GM23338 (cell line): Measurements from ENCODE around the gene STK11IP. TPM values are rescaled to one million over a fixed set of nuclear protein-coding genes. Genes with fewer than 3 reads are reported as not detected.

Experiments
- CREB1 ChIP-seq: fragments of 250-450 bp; sonication (Bioruptor Pico); IDR thresholded peaks from 2 replicates; pipeline ENCODE4 v1.5.0; 2020; ENCODE audit warnings: low read depth, mild to moderate bottlenecking, moderate library complexity
- ETS1 ChIP-seq: IDR thresholded peaks from 2 replicates; pipeline ENCODE4 v1.6.1; 2016; ENCODE audit warnings: antibody characterized with exemption
- EZH2phosphoT487 ChIP-seq: fragments of 200-600 bp; sonication (generic); IDR thresholded peaks from one replicate; pipeline ENCODE4 v1.8.1; 2018; ENCODE audit warnings: antibody characterized with exemption; ENCODE audit not compliant: unreplicated experiment
- NANOG ChIP-seq: IDR thresholded peaks from 2 replicates; pipeline ENCODE4 v1.6.1; 2016; ENCODE audit warnings: antibody characterized with exemption, borderline replicate concordance
- STAT1 ChIP-seq: IDR thresholded peaks from one replicate; pipeline ENCODE4 v1.6.1; 2016; ENCODE audit warnings: antibody characterized with exemption; ENCODE audit not compliant: unreplicated experiment
- ZNF331 ChIP-seq: fragments of 250-450 bp; sonication (Bioruptor Pico); IDR thresholded peaks from 2 replicates; pipeline ENCODE4 v1.5.0; 2020; ENCODE audit warnings: low read depth, mild to moderate bottlenecking, moderate library complexity
- polyA plus RNA-seq: library from polyadenylated mRNA; unstranded; fragments of >200 nt; fragmentation: Nextera tagmentation; extraction: Ambion mirVana; gene quantifications from 2 replicates; pipeline ENCODE4 v1.2.1, GENCODE V29; 2016
- total RNA-seq: library from RNA; depleted of rRNA; stranded (reverse); fragments of >200 nt; shearing (Covaris generic); gene quantifications from 2 replicates; pipeline ENCODE4 v1.2.3, GENCODE V29; 2014
- TF ChIP-seq, protein P1 (sequence below): fragments of 250-450 bp; sonication (Bioruptor Pico); IDR thresholded peaks from 2 replicates; pipeline ENCODE4 v1.5.0; 2020; ENCODE audit warnings: mild to moderate bottlenecking, moderate library complexity
- TF ChIP-seq, protein P2 (sequence below): IDR thresholded peaks from one replicate; pipeline ENCODE4 v1.6.1; 2018; ENCODE audit warnings: antibody characterized with exemption; ENCODE audit not compliant: unreplicated experiment

Gene STK11IP
- total and polyA plus RNA-seq, 2 experiments from 2014 or later, result 16.6 to 28.1 TPM

- TF ChIP-seq, protein P1, sequence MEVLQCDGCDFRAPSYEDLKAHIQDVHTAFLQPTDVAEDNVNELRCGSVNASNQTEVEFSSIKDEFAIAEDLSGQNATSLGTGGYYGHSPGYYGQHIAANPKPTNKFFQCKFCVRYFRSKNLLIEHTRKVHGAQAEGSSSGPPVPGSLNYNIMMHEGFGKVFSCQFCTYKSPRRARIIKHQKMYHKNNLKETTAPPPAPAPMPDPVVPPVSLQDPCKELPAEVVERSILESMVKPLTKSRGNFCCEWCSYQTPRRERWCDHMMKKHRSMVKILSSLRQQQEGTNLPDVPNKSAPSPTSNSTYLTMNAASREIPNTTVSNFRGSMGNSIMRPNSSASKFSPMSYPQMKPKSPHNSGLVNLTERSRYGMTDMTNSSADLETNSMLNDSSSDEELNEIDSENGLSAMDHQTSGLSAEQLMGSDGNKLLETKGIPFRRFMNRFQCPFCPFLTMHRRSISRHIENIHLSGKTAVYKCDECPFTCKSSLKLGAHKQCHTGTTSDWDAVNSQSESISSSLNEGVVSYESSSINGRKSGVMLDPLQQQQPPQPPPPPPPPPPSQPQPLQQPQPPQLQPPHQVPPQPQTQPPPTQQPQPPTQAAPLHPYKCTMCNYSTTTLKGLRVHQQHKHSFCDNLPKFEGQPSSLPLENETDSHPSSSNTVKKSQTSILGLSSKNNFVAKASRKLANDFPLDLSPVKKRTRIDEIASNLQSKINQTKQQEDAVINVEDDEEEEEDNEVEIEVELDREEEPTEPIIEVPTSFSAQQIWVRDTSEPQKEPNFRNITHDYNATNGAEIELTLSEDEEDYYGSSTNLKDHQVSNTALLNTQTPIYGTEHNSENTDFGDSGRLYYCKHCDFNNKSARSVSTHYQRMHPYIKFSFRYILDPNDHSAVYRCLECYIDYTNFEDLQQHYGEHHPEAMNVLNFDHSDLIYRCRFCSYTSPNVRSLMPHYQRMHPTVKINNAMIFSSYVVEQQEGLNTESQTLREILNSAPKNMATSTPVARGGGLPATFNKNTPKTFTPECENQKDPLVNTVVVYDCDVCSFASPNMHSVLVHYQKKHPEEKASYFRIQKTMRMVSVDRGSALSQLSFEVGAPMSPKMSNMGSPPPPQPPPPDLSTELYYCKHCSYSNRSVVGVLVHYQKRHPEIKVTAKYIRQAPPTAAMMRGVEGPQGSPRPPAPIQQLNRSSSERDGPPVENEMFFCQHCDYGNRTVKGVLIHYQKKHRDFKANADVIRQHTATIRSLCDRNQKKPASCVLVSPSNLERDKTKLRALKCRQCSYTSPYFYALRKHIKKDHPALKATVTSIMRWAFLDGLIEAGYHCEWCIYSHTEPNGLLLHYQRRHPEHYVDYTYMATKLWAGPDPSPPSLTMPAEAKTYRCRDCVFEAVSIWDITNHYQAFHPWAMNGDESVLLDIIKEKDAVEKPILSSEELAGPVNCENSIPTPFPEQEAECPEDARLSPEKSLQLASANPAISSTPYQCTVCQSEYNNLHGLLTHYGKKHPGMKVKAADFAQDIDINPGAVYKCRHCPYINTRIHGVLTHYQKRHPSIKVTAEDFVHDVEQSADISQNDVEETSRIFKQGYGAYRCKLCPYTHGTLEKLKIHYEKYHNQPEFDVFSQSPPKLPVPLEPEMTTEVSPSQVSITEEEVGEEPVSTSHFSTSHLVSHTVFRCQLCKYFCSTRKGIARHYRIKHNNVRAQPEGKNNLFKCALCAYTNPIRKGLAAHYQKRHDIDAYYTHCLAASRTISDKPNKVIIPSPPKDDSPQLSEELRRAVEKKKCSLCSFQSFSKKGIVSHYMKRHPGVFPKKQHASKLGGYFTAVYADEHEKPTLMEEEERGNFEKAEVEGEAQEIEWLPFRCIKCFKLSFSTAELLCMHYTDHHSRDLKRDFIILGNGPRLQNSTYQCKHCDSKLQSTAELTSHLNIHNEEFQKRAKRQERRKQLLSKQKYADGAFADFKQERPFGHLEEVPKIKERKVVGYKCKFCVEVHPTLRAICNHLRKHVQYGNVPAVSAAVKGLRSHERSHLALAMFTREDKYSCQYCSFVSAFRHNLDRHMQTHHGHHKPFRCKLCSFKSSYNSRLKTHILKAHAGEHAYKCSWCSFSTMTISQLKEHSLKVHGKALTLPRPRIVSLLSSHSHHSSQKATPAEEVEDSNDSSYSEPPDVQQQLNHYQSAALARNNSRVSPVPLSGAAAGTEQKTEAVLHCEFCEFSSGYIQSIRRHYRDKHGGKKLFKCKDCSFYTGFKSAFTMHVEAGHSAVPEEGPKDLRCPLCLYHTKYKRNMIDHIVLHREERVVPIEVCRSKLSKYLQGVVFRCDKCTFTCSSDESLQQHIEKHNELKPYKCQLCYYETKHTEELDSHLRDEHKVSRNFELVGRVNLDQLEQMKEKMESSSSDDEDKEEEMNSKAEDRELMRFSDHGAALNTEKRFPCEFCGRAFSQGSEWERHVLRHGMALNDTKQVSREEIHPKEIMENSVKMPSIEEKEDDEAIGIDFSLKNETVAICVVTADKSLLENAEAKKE (CRISPR knock-in tag), result no peak
- TF ChIP-seq CREB1 (CRISPR knock-in tag), result no peak
- no peak for TF ChIP-seq ETS1
- TF ChIP-seq, protein P2, sequence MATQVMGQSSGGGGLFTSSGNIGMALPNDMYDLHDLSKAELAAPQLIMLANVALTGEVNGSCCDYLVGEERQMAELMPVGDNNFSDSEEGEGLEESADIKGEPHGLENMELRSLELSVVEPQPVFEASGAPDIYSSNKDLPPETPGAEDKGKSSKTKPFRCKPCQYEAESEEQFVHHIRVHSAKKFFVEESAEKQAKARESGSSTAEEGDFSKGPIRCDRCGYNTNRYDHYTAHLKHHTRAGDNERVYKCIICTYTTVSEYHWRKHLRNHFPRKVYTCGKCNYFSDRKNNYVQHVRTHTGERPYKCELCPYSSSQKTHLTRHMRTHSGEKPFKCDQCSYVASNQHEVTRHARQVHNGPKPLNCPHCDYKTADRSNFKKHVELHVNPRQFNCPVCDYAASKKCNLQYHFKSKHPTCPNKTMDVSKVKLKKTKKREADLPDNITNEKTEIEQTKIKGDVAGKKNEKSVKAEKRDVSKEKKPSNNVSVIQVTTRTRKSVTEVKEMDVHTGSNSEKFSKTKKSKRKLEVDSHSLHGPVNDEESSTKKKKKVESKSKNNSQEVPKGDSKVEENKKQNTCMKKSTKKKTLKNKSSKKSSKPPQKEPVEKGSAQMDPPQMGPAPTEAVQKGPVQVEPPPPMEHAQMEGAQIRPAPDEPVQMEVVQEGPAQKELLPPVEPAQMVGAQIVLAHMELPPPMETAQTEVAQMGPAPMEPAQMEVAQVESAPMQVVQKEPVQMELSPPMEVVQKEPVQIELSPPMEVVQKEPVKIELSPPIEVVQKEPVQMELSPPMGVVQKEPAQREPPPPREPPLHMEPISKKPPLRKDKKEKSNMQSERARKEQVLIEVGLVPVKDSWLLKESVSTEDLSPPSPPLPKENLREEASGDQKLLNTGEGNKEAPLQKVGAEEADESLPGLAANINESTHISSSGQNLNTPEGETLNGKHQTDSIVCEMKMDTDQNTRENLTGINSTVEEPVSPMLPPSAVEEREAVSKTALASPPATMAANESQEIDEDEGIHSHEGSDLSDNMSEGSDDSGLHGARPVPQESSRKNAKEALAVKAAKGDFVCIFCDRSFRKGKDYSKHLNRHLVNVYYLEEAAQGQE, result no peak
- TF ChIP-seq EZH2phosphoT487, result no peak
- TF ChIP-seq STAT1, result no peak
- no peak for TF ChIP-seq ZNF331 (CRISPR knock-in tag)
- TF ChIP-seq NANOG, result no peak
These were observed 36.8 kb upstream of the STK11IP start (continued) for GRCh38 chr2:219560893-219561178.
